ENCODE data around the gene YWHAG.
"Not testable (repeated sequence)": the region's sequence is repeated elsewhere in the genome, so short reads cannot be mapped to it uniquely, and the experiment has no call there.

Gene YWHAG

GRCh38 chr7:76314042-76314721, 44.6 kb downstream of the YWHAG start:
- H3K27me3 ChIP-seq (ENCODE audit: insufficient read depth, low read depth), result no peaks in the 10 kb centered on the region
- no peak overlapping the region for H3K4me3 ChIP-seq (IDR thresholded peaks at IDR 0.05; ENCODE audit: insufficient read depth, low read depth, low read length)
- H3K4me2 ChIP-seq, result peak overlapping the region; percentile 18; the same call in 1 of the 2 replicates
- no peaks in the 10 kb centered on the region for H4K20me1 ChIP-seq (ENCODE audit: insufficient read depth)
- peak overlapping the region; percentile 51; the same call in 1 of the 2 replicates for H2AFZ ChIP-seq (ENCODE audit: low read depth)
- no peaks in the 10 kb centered on the region for H3K36me3 ChIP-seq (ENCODE audit: insufficient read depth)
- H3K4me1 ChIP-seq (ENCODE audit: low read depth, poor library complexity, severe bottlenecking), result peaks cover 21% of the 10 kb centered on the region
- peak; percentile 99 for TF ChIP-seq CTCF (conservative IDR thresholded peaks at IDR 0.05; ENCODE audit: low read depth, low read length)
- H3K9ac ChIP-seq, result no peak overlapping the region
- no peak overlapping the region for H3K27ac ChIP-seq
- no peaks in the 10 kb centered on the region for H3K79me2 ChIP-seq (ENCODE audit: insufficient read depth, low read depth)

- not testable (repeated sequence) for H4K20me1 ChIP-seq (ENCODE audit: insufficient read depth); H3K9ac ChIP-seq; H3K79me2 ChIP-seq (ENCODE audit: insufficient read depth, low read depth); H2AFZ ChIP-seq (ENCODE audit: low read depth); H3K27me3 ChIP-seq (ENCODE audit: insufficient read depth, low read depth); H3K4me2 ChIP-seq; H3K36me3 ChIP-seq (ENCODE audit: insufficient read depth); H3K27ac ChIP-seq; H3K4me3 ChIP-seq (IDR thresholded peaks at IDR 0.05; ENCODE audit: insufficient read depth, low read depth, low read length)
- peaks cover 18% of the 10 kb centered on the region for H3K4me1 ChIP-seq (ENCODE audit: low read depth, poor library complexity, severe bottlenecking)
Measured at GRCh38 chr7:76311838-76312237, 47.0 kb downstream of the YWHAG start.

GRCh38 chr7:76310102-76310957, 48.5 kb downstream of the YWHAG start:
- Histone ChIP-seq H3K27me3 (ENCODE audit: insufficient read depth, low read depth) (no peaks in the 10 kb centered on the region), H3K36me3 (ENCODE audit: insufficient read depth) (no peaks in the 10 kb centered on the region), H3K4me2 (no peak overlapping the region), H3K4me3 (IDR thresholded peaks at IDR 0.05; ENCODE audit: insufficient read depth, low read depth, low read length) (no peak overlapping the region), H4K20me1 (ENCODE audit: insufficient read depth) (no peaks in the 10 kb centered on the region), H3K9ac (no peak overlapping the region), H2AFZ (ENCODE audit: low read depth) (no peak overlapping the region), H3K27ac (no peak overlapping the region), H3K79me2 (ENCODE audit: insufficient read depth, low read depth) (no peaks in the 10 kb centered on the region), H3K4me1 (ENCODE audit: low read depth, poor library complexity, severe bottlenecking) (peaks cover 27% of the 10 kb centered on the region)
- TF ChIP-seq CTCF (conservative IDR thresholded peaks at IDR 0.05; ENCODE audit: low read depth, low read length), result no peak

- not testable (repeated sequence) for H4K20me1 ChIP-seq (ENCODE audit: insufficient read depth); H3K27ac ChIP-seq; H3K36me3 ChIP-seq (ENCODE audit: insufficient read depth); H3K9ac ChIP-seq; H3K27me3 ChIP-seq (ENCODE audit: insufficient read depth, low read depth); H3K4me3 ChIP-seq (IDR thresholded peaks at IDR 0.05; ENCODE audit: insufficient read depth, low read depth, low read length); H3K79me2 ChIP-seq (ENCODE audit: insufficient read depth, low read depth); H3K4me2 ChIP-seq; H2AFZ ChIP-seq (ENCODE audit: low read depth)
- H3K4me1 ChIP-seq (ENCODE audit: low read depth, poor library complexity, severe bottlenecking), result peaks cover 32% of the 10 kb centered on the region
Measured at GRCh38 chr7:76309341-76310101, 49.3 kb downstream of the YWHAG start.

- H3K27ac ChIP-seq; H3K4me3 ChIP-seq (IDR thresholded peaks at IDR 0.05; ENCODE audit: insufficient read depth, low read depth, low read length); H3K36me3 ChIP-seq (ENCODE audit: insufficient read depth); H3K79me2 ChIP-seq (ENCODE audit: insufficient read depth, low read depth); H4K20me1 ChIP-seq (ENCODE audit: insufficient read depth); H3K27me3 ChIP-seq (ENCODE audit: insufficient read depth, low read depth); H3K4me2 ChIP-seq; H3K9ac ChIP-seq; H2AFZ ChIP-seq (ENCODE audit: low read depth): not testable (repeated sequence)
- H3K4me1 ChIP-seq (ENCODE audit: low read depth, poor library complexity, severe bottlenecking), result peaks cover 35% of the 10 kb centered on the region
Measured at GRCh38 chr7:76308874-76309273, 49.9 kb downstream of the YWHAG start.
